HepG2 (cell line): ENCODE measurements around the gene OLAH. TPM values are rescaled to one million over a fixed set of nuclear protein-coding genes. Genes with fewer than 3 reads are reported as not detected.

ENCODE experiments used
- CHD2 ChIP-seq: IDR thresholded peaks from 2 replicates; pipeline ENCODE4 v1.6.1; 2011; ENCODE audit warnings: low read depth, low read length, improper control_type of control experiment
- CREBL2 ChIP-seq: sonication (generic); formaldehyde crosslinking; IDR thresholded peaks from 2 replicates; pipeline ENCODE4 v1.8.1; 2023; ENCODE audit warnings: missing genetic modification reagents, mild to moderate bottlenecking, borderline replicate concordance
- EEA1 ChIP-seq: sonication (generic); formaldehyde crosslinking; IDR thresholded peaks from 2 replicates; pipeline ENCODE4 v1.5.1; 2020; ENCODE audit warnings: mild to moderate bottlenecking, missing genetic modification reagents, borderline replicate concordance
- FLYWCH1 ChIP-seq: sonication (generic); formaldehyde crosslinking; IDR thresholded peaks from 2 replicates; pipeline ENCODE4 v1.8.1; 2023; ENCODE audit warnings: mild to moderate bottlenecking, missing genetic modification reagents
- HIC2 ChIP-seq: sonication (generic); formaldehyde crosslinking; IDR thresholded peaks from 2 replicates; pipeline ENCODE4 v1.9.0; 2022; ENCODE audit warnings: low read depth, missing genetic modification reagents
- HNRNPK ChIP-seq: fragments of 200-400 bp; formaldehyde crosslinking; IDR thresholded peaks from 2 replicates; pipeline ENCODE4 v1.6.1; 2018; ENCODE audit warnings: low read length, low read depth, moderate library complexity, mild to moderate bottlenecking; ENCODE audit not compliant: poor library complexity, severe bottlenecking
- MTA1 ChIP-seq: sonication (generic); formaldehyde crosslinking; IDR thresholded peaks from 2 replicates; pipeline ENCODE4 v1.4.0; 2020; ENCODE audit warnings: missing genetic modification reagents, mild to moderate bottlenecking, borderline replicate concordance
- NR2F1 ChIP-seq, 2 experiments: fragments of 450-650 bp in 1 of 2; formaldehyde crosslinking in 1 of 2; IDR thresholded peaks; 2 replicates each; pipeline versions ENCODE4 v1.5.0 to v1.6.1; 2016 to 2020; ENCODE audit warnings: mild to moderate bottlenecking in 1 of 2, missing compliant biosample characterization in 1 of 2, missing genetic modification reagents in 1 of 2, moderate library complexity in 1 of 2
- PATZ1 ChIP-seq: sonication (generic); formaldehyde crosslinking; IDR thresholded peaks from 2 replicates; pipeline ENCODE4 v1.4.0; 2020; ENCODE audit warnings: missing genetic modification reagents
- PAXIP1 ChIP-seq: sonication (generic); formaldehyde crosslinking; conservative IDR thresholded peaks from 2 replicates; pipeline ENCODE4 v1.4.0; 2020; ENCODE audit warnings: mild to moderate bottlenecking, missing genetic modification reagents, moderate library complexity
- RARG ChIP-seq: sonication (generic); formaldehyde crosslinking; IDR thresholded peaks from 2 replicates; pipeline ENCODE4 v1.4.0; 2020; ENCODE audit warnings: low read depth, mild to moderate bottlenecking, missing genetic modification reagents
- SRSF9 ChIP-seq: fragments of 200-400 bp; formaldehyde crosslinking; IDR thresholded peaks from 2 replicates; pipeline ENCODE4 v1.6.1; 2018; ENCODE audit warnings: borderline replicate concordance, mild to moderate bottlenecking, low read depth, low read length; ENCODE audit not compliant: insufficient read depth, poor library complexity, severe bottlenecking
- TBX2 ChIP-seq: sonication (generic); formaldehyde crosslinking; IDR thresholded peaks from 2 replicates; pipeline ENCODE4 v1.5.0; 2020; ENCODE audit warnings: missing genetic modification reagents, mild to moderate bottlenecking, borderline replicate concordance
- TCF12 ChIP-seq, 2 experiments: fragments of 450-650 bp in 1 of 2; sonication (generic) in 1 of 2; formaldehyde crosslinking in 1 of 2; IDR thresholded peaks; 2 replicates each; pipeline versions ENCODE4 v1.6.1 to v1.8.0; 2017 to 2022; ENCODE audit warnings: antibody characterized with exemption in 1 of 2, mild to moderate bottlenecking in 1 of 2, missing genetic modification reagents in 1 of 2, moderate library complexity in 1 of 2
- ZFYVE20 ChIP-seq: sonication (generic); formaldehyde crosslinking; IDR thresholded peaks from 2 replicates; pipeline ENCODE4 v1.8.0; 2023; ENCODE audit warnings: low read depth, mild to moderate bottlenecking, moderate library complexity, missing genetic modification reagents, borderline replicate concordance
- ZNF234 ChIP-seq: sonication (generic); formaldehyde crosslinking; conservative IDR thresholded peaks from 2 replicates; pipeline ENCODE4 v1.5.1; 2020; ENCODE audit warnings: mild to moderate bottlenecking, missing genetic modification reagents
- ZNF274 ChIP-seq: sonication (generic); formaldehyde crosslinking; IDR thresholded peaks from 2 replicates; pipeline ENCODE4 v1.5.1; 2020; ENCODE audit warnings: mild to moderate bottlenecking, missing genetic modification reagents
- ZNF430 ChIP-seq: sonication (generic); formaldehyde crosslinking; IDR thresholded peaks from 2 replicates; pipeline ENCODE4 v1.9.0; 2021; ENCODE audit warnings: mild to moderate bottlenecking, missing genetic modification reagents
- ZNF432 ChIP-seq: sonication (generic); formaldehyde crosslinking; IDR thresholded peaks from 2 replicates; pipeline ENCODE4 v1.5.0; 2020; ENCODE audit warnings: missing genetic modification reagents, mild to moderate bottlenecking, borderline replicate concordance
- polyA plus RNA-seq, 8 experiments: library from polyadenylated mRNA; depleted of rRNA in 3 of 8; stranded (reverse) in 7 of 8; unstranded in 1 of 8; fragments of >200 nt; fragmentation: Illumina TruSeq in 4 of 8; extraction: Trizol in 4 of 8; gene quantifications; 2 replicates each; pipeline versions ENCODE4 v1.2.1 to v1.2.3, GENCODE V29; 2011 to 2016; ENCODE audit warnings: low read depth in 4 of 8, missing spikeins in 1 of 8, mixed read lengths in 1 of 8; ENCODE audit not compliant: insufficient read depth in 1 of 8
- total RNA-seq, 5 experiments: library from RNA; depleted of rRNA; stranded (reverse); fragments of >200 nt; fragmentation: Illumina TruSeq; extraction: Trizol; gene quantifications; 2 replicates each; pipeline ENCODE4 v1.2.3, GENCODE V29; 2016; ENCODE audit warnings: low read depth in 1 of 5

The OLAH gene
- total and polyA plus RNA-seq, 2 of the 13 experiments (the other 11 are each of a cell fraction or from before 2014, with no cell fraction given), result 0.13 TPM; not detected in 1

GRCh38 chr10:15097011-15097812, 53.5 kb downstream of the OLAH start, which contains the start of gene RPP38 (continued):
- TF ChIP-seq NR2F1 (CRISPR knock-in tag; IDR thresholded peaks at IDR 0.05) (no peak), HNRNPK (no peak), MTA1 (CRISPR knock-in tag) (peak; percentile 80; the same call in 1 of the 2 replicates), TBX2 (peak; percentile 83), RARG (no peak), ZNF430 (CRISPR knock-in tag) (peak; percentile 80; the same call in 1 of the 2 replicates), FLYWCH1 (CRISPR knock-in tag) (0 out of 2 replicates have a peak, but pooled peaks have one; percentile 76), EEA1 (CRISPR knock-in tag) (peak; percentile 90; the same call in 1 of the 2 replicates), SRSF9 (no peak), ZNF234 (CRISPR knock-in tag) (no peak), CHD2 (peak; percentile 92), ZFYVE20 (peak; percentile 74; the same call in 1 of the 2 replicates), HIC2 (CRISPR knock-in tag) (peak; percentile 22; the same call in 1 of the 2 replicates), CREBL2 (CRISPR knock-in tag) (0 out of 2 replicates have a peak, but pooled peaks have one; percentile 73), TCF12 (IDR thresholded peaks at IDR 0.05) (no peak), TCF12 (CRISPR knock-in tag; IDR thresholded peaks at IDR 0.05) (peak; percentile 84; the same call in 1 of the 2 replicates), PAXIP1 (CRISPR knock-in tag) (peak; percentile 24; the same call in 1 of the 2 replicates), ZNF432 (CRISPR knock-in tag) (no peak), PATZ1 (CRISPR knock-in tag) (peak; percentile 70), ZNF274 (CRISPR knock-in tag) (peak; percentile 96)
